GM18861 (cell line): ENCODE data around the gene SLCO2A1.

ENCODE experiments used
- ATAC-seq: cut with Tn5 transposase; IDR thresholded peaks from one replicate; pipeline ENCODE4 v1.9.1; 2021; ENCODE audit not compliant: unreplicated experiment

Gene SLCO2A1

GRCh38 chr3:134035836-134036235 lies 6.1 kb upstream of the SLCO2A1 start:
- no peak for ATAC-seq

GRCh38 chr3:134034005-134034785 lies 4.5 kb upstream of the SLCO2A1 start:
- ATAC-seq, result no peak

GRCh38 chr3:134033315-134033996 lies 3.7 kb upstream of the SLCO2A1 start:
- no peak for ATAC-seq

- no peak for ATAC-seq
Measured at GRCh38 chr3:134031348-134031915, 1.7 kb upstream of the SLCO2A1 start.

- ATAC-seq, result no peak
Measured at GRCh38 chr3:134030379-134031347, 938 bp upstream of the SLCO2A1 start.

- no peak for ATAC-seq
Measured at GRCh38 chr3:134029256-134029733, 430 bp downstream of the SLCO2A1 start.

- no peak for ATAC-seq
Measured at GRCh38 chr3:134028486-134029255, 1.1 kb downstream of the SLCO2A1 start.

GRCh38 chr3:134027631-134028030 lies 2.1 kb downstream of the SLCO2A1 start:
- ATAC-seq, result no peak

GRCh38 chr3:134020135-134020680 lies 9.5 kb downstream of the SLCO2A1 start:
- no peak for ATAC-seq

GRCh38 chr3:134018850-134019249 lies 10.9 kb downstream of the SLCO2A1 start:
- ATAC-seq, result no peak

- no peak for ATAC-seq
Measured at GRCh38 chr3:134018406-134018805, 11.3 kb downstream of the SLCO2A1 start.

GRCh38 chr3:134017490-134017889 lies 12.2 kb downstream of the SLCO2A1 start:
- no peak for ATAC-seq

GRCh38 chr3:134014270-134014669 lies 15.5 kb downstream of the SLCO2A1 start:
- no peak for ATAC-seq

GRCh38 chr3:134013280-134013679 lies 16.4 kb downstream of the SLCO2A1 start:
- no peak for ATAC-seq

GRCh38 chr3:134009345-134010000 lies 20.3 kb downstream of the SLCO2A1 start:
- ATAC-seq, result no peak

GRCh38 chr3:134008630-134009156 lies 21.0 kb downstream of the SLCO2A1 start:
- ATAC-seq, result no peak

- ATAC-seq, result no peak
Measured at GRCh38 chr3:134007819-134008218, 21.9 kb downstream of the SLCO2A1 start.

- ATAC-seq, result no peak
Measured at GRCh38 chr3:134004841-134005240, 24.9 kb downstream of the SLCO2A1 start.

GRCh38 chr3:134003066-134003465 lies 26.7 kb downstream of the SLCO2A1 start:
- ATAC-seq, result no peak
